ENCODE measurements around the gene PDXK. TPM values are rescaled to one million over a fixed set of nuclear protein-coding genes. Genes with fewer than 3 reads are reported as not detected.

Gene PDXK
- total and polyA plus RNA-seq, 2 of the 8 experiments (the other 6 are each of a cell fraction or from before 2014, with no cell fraction given), result 78.0 to 112 TPM

DNA sequence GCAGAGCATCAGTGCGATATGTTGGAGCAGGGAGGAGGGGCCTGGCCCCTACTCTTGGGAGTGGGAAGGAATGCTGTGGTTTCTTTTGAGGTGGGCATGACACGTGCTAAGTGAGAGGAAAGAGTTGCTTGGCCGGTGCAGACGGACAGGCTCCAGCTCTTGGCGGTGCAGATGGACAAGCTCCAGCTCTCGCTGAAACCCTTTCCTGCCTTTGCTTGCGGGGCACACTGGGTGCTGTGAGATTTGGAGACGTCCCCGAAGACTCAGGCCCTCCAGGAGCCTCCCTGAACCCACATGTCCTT lies 15.9 kb downstream of the PDXK start:
- Histone ChIP-seq H3K18ac (ENCODE audit: extremely low read depth, low read length) (no peak overlapping the region), H3K23ac (ENCODE audit: insufficient read length) (no peak overlapping the region), H3K79me2 (ENCODE audit: control insufficient read depth in 1 of 2, insufficient read depth in 2 of 2, low read length in 2 of 2) (peaks cover 0 to 26% of the 10 kb centered on the region in 2 experiments; a peak in 3 of 4 replicates), H2BK20ac (ENCODE audit: low read length) (no peak overlapping the region), H2BK12ac (ENCODE audit: low read depth, low read length) (no peak overlapping the region), H3K56ac (replicated peaks; ENCODE audit: insufficient read length, low read depth, low read length) (no peak overlapping the region), H2BK15ac (ENCODE audit: low read length) (no peak overlapping the region), H3K36me3 (ENCODE audit: control insufficient read depth in 2 of 4, insufficient read depth in 4 of 4, low read length in 3 of 4) (no peaks in the 10 kb centered on the region), H4K8ac (ENCODE audit: extremely low read depth, insufficient read depth, low read length) (peak overlapping the region; percentile 46; the same call in 1 of the 2 replicates), H3K79me1 (ENCODE audit: low read depth, low read length) (peaks cover 2% of the 10 kb centered on the region; the same call in 1 of the 2 replicates), H3K4me3 (ENCODE audit: extremely low read depth in 1 of 4, insufficient read depth in 2 of 4, low read depth in 3 of 4, low read length in 4 of 4) (no peak overlapping the region), H3K14ac (ENCODE audit: insufficient read length) (no peak overlapping the region), H4K20me1 (replicated peaks in 1 of 2; ENCODE audit: control insufficient read depth in 1 of 2, insufficient read depth in 2 of 2, low read length in 2 of 2) (peaks cover 4 to 21% of the 10 kb centered on the region in 2 experiments), H3K27me3 (replicated peaks in 1 of 4; ENCODE audit: control insufficient read depth in 3 of 4, extremely low read depth in 1 of 4, insufficient read depth in 3 of 4, low read length in 3 of 4) (no peaks in the 10 kb centered on the region), H2AFZ (ENCODE audit: low read length) (no peak overlapping the region), H2BK5ac (ENCODE audit: low read depth, low read length) (peak overlapping the region; percentile 35; the same call in 1 of the 2 replicates), H4K5ac (ENCODE audit: insufficient read length, low read depth, low read length) (no peak overlapping the region), H3K4me2 (ENCODE audit: insufficient read depth in 1 of 2, low read depth in 2 of 2, low read length in 2 of 2) (no peak overlapping the region), H4K91ac (replicated peaks; ENCODE audit: insufficient read length, low read length) (no peak overlapping the region), H2BK120ac (replicated peaks; ENCODE audit: low read depth, low read length) (no peak overlapping the region), H3K4me1 (replicated peaks in 1 of 4; ENCODE audit: control insufficient read depth in 3 of 4, insufficient read depth in 4 of 4, low read length in 3 of 4) (peaks cover 0 to 1% (median under 1%) of the 10 kb centered on the region in 4 experiments; a peak in 4 of 7 replicates), H3K9me3 (ENCODE audit: insufficient read depth in 2 of 2, low read depth in 1 of 2, low read length in 1 of 2) (no peaks in the 10 kb centered on the region), H3K4ac (replicated peaks; ENCODE audit: insufficient read length, low read depth, low read length) (no peak overlapping the region), H2AK5ac (ENCODE audit: low read depth, low read length) (no peak overlapping the region), H3K23me2 (ENCODE audit: low read depth, low read length) (no peaks in the 10 kb centered on the region), H3K27ac (ENCODE audit: low read depth, low read length) (no peak overlapping the region), H3K9ac (replicated peaks in 1 of 4; ENCODE audit: extremely low read depth in 1 of 4, low read depth in 3 of 4, low read length in 3 of 4) (no peak overlapping the region)
- DNase-seq (ENCODE audit: low read depth in 1 of 2, low spot score in 2 of 2) (no peak), FAIRE-seq (no peak)
- WGBS, 2 experiments (ENCODE audit: extremely low coverage in 1 of 2, insufficient coverage in 1 of 2, insufficient read length in 1 of 2, insufficient replicate concordance in 2 of 2, low coverage in 1 of 2, low lambda C conversion rate in 2 of 2, missing lambda C conversion rate in 1 of 2), result 95% methylated on average over 9 of the region's 9 CpGs; no CpG with 5 or more reads in 1 of the 2 experiments
- ChIA-PET CTCF (ENCODE audit: partially characterized antibody) (interaction anchor here (0.8 kb wide), 1 partner anchor 25 kb away, joined by 3 read pairs; no protein-coding TSS in a partner anchor), POLR2A (ENCODE audit: partially characterized antibody) (interaction anchor here (1.3 to 4.3 kb wide), 2 partner anchors 12 to 33 kb away, joined by 3 to 17 read pairs; no protein-coding TSS in a partner anchor)
- TF ChIP-seq, protein P1, sequence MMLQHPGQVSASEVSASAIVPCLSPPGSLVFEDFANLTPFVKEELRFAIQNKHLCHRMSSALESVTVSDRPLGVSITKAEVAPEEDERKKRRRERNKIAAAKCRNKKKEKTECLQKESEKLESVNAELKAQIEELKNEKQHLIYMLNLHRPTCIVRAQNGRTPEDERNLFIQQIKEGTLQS (IDR thresholded peaks at IDR 0.05; ENCODE audit: insufficient read depth, low read depth, low read length), result no peak
- no peak for TF ChIP-seq SRF (IDR thresholded peaks at IDR 0.05; ENCODE audit: low read depth, low read length)
- no peak for TF ChIP-seq GTF2F1 (IDR thresholded peaks at IDR 0.05; ENCODE audit: borderline replicate concordance, low read depth, low read length)
- TF ChIP-seq TAF7 (optimal IDR thresholded peaks at IDR 0.05; ENCODE audit: borderline replicate concordance, low read depth, low read length), result no peak
- TF ChIP-seq CREB1 (IDR thresholded peaks at IDR 0.05), result no peak
- TF ChIP-seq NANOG (IDR thresholded peaks at IDR 0.05; ENCODE audit: insufficient read depth, low read depth, low read length, poor library complexity, severe bottlenecking), result no peak
- TF ChIP-seq RFX5 (IDR thresholded peaks at IDR 0.05; ENCODE audit: borderline replicate concordance, low read depth, low read length), result no peak
- TF ChIP-seq BACH1 (IDR thresholded peaks at IDR 0.05; ENCODE audit: low read length), result no peak
- no peak for TF ChIP-seq EP300 (IDR thresholded peaks at IDR 0.05; ENCODE audit: borderline replicate concordance in 1 of 2, low read depth in 2 of 2, low read length in 2 of 2)
- no peak for TF ChIP-seq CBX5 (IDR thresholded peaks at IDR 0.05; ENCODE audit: low read depth, low read length)
- no peak for TF ChIP-seq SP1 (IDR thresholded peaks at IDR 0.05; ENCODE audit: low read depth, low read length)
- no peak for TF ChIP-seq TCF12 (IDR thresholded peaks at IDR 0.05; ENCODE audit: low read depth, low read length)
- no peak for TF ChIP-seq TEAD4 (IDR thresholded peaks at IDR 0.05; ENCODE audit: low read depth, low read length)
- no peak for TF ChIP-seq BRCA1 (IDR thresholded peaks at IDR 0.05; ENCODE audit: low read depth, low read length)
- TF ChIP-seq RBBP5 (IDR thresholded peaks at IDR 0.05; ENCODE audit: borderline replicate concordance, low read depth, low read length), result no peak

Measured in H1 (cell line).